GM19023 (cell line): ENCODE results near the gene EPS8L1.
A peak's percentile ranks its signal among the peaks of the same experiment; 100 is the strongest.

Experiments
- ATAC-seq: cut with Tn5 transposase; IDR thresholded peaks from one replicate; pipeline ENCODE4 v1.9.1; 2021; ENCODE audit warnings: mild to moderate bottlenecking, moderate library complexity; ENCODE audit not compliant: unreplicated experiment

EPS8L1 gene

GRCh38 chr19:55079400-55080038 is 3.9 kb downstream of the EPS8L1 start:
- no peak for ATAC-seq

- ATAC-seq, result no peak
These were observed 4.7 kb downstream of the EPS8L1 start for GRCh38 chr19:55080121-55080967.

GRCh38 chr19:55080968-55081769 is 5.5 kb downstream of the EPS8L1 start:
- peak; percentile 51 for ATAC-seq

- ATAC-seq, result no peak
These were observed 6.0 kb downstream of the EPS8L1 start for GRCh38 chr19:55081770-55082019.

GRCh38 chr19:55082020-55082851 is 6.6 kb downstream of the EPS8L1 start:
- no peak for ATAC-seq

- ATAC-seq, result no peak
These were observed 7.6 kb downstream of the EPS8L1 start for GRCh38 chr19:55083004-55083850.

- no peak for ATAC-seq
These were observed 8.7 kb downstream of the EPS8L1 start for GRCh38 chr19:55084416-55084815.

GRCh38 chr19:55085923-55086715 is 10.4 kb downstream of the EPS8L1 start:
- no peak for ATAC-seq

GRCh38 chr19:55086730-55087541 is 11.3 kb downstream of the EPS8L1 start:
- no peak for ATAC-seq

GRCh38 chr19:55087542-55087901 is 11.9 kb downstream of the EPS8L1 start:
- ATAC-seq, result no peak

- ATAC-seq, result no peak
These were observed 12.4 kb downstream of the EPS8L1 start for GRCh38 chr19:55088021-55088451.

GRCh38 chr19:55088543-55089341 is 13.1 kb downstream of the EPS8L1 start:
- no peak for ATAC-seq

- no peak for ATAC-seq
These were observed 13.8 kb downstream of the EPS8L1 start for GRCh38 chr19:55089342-55089944.

GRCh38 chr19:55090564-55090963 is 14.9 kb downstream of the EPS8L1 start:
- no peak for ATAC-seq

- ATAC-seq, result no peak
These were observed 15.6 kb downstream of the EPS8L1 start for GRCh38 chr19:55091126-55091910.

GRCh38 chr19:55091955-55092354 is 16.3 kb downstream of the EPS8L1 start:
- no peak for ATAC-seq
